ENCODE measurements around the gene ASB2.
A peak's percentile ranks its signal among the peaks of the same experiment; 100 is the strongest.

Gene ASB2

GRCh38 chr14:93976477-93977057 lies at the start of gene ASB2:
ASB2 (minus strand) TSS chr14:93976570; CDS start chr14:93964539, 12,031 bp downstream.
- Histone ChIP-seq H3K9me3 (ENCODE audit: control insufficient read depth in 1 of 2, low read length in 2 of 2) (no peaks in the 10 kb centered on the region), H3K27ac (ENCODE audit: low read length) (peak within 1 kb of the TSS; percentile 90), H3K4me1 (ENCODE audit: control insufficient read depth in 1 of 2, insufficient read depth in 2 of 2, low read length in 2 of 2) (peaks cover 0 to 16% of the 10 kb centered on the region in 2 donors), H3K27me3 (ENCODE audit: low read depth, low read length) (no peaks in the 10 kb centered on the region), H3K4me3 (ENCODE audit: low read depth in 1 of 2, low read length in 2 of 2) (peak within 1 kb of the TSS; percentile 67 to 72), H3K36me3 (ENCODE audit: control insufficient read depth in 1 of 2, insufficient read depth in 2 of 2, low read length in 2 of 2) (no peaks in the 10 kb centered on the region)

GRCh38 chr14:94025720-94026119 lies 49.4 kb upstream of the ASB2 start:
- peaks cover 0 to 3% of the 10 kb centered on the region in 2 donors for H3K4me1 ChIP-seq (ENCODE audit: control insufficient read depth in 1 of 2, insufficient read depth in 2 of 2, low read length in 2 of 2)
- H3K27me3 ChIP-seq (ENCODE audit: low read depth, low read length), result no peaks in the 10 kb centered on the region
- peak overlapping the region; percentile 44 to 74 for H3K4me3 ChIP-seq (ENCODE audit: low read depth in 1 of 2, low read length in 2 of 2)
- no peaks in the 10 kb centered on the region for H3K9me3 ChIP-seq (ENCODE audit: control insufficient read depth in 1 of 2, low read length in 2 of 2)
- no peaks in the 10 kb centered on the region for H3K36me3 ChIP-seq (ENCODE audit: control insufficient read depth in 1 of 2, insufficient read depth in 2 of 2, low read length in 2 of 2)
- no peak overlapping the region for H3K27ac ChIP-seq (ENCODE audit: low read length)

- H3K27me3 ChIP-seq (ENCODE audit: low read depth, low read length), result no peaks in the 10 kb centered on the region
- no peak overlapping the region for H3K4me3 ChIP-seq (ENCODE audit: low read depth in 1 of 2, low read length in 2 of 2)
- no peak overlapping the region for H3K27ac ChIP-seq (ENCODE audit: low read length)
- peaks cover 0 to 3% of the 10 kb centered on the region in 2 donors for H3K4me1 ChIP-seq (ENCODE audit: control insufficient read depth in 1 of 2, insufficient read depth in 2 of 2, low read length in 2 of 2)
- H3K36me3 ChIP-seq (ENCODE audit: control insufficient read depth in 1 of 2, insufficient read depth in 2 of 2, low read length in 2 of 2), result no peaks in the 10 kb centered on the region
- H3K9me3 ChIP-seq (ENCODE audit: control insufficient read depth in 1 of 2, low read length in 2 of 2), result no peaks in the 10 kb centered on the region
Measured at GRCh38 chr14:94024549-94024948, 48.2 kb upstream of the ASB2 start.

- peaks cover 0 to 3% of the 10 kb centered on the region in 2 donors for H3K4me1 ChIP-seq (ENCODE audit: control insufficient read depth in 1 of 2, insufficient read depth in 2 of 2, low read length in 2 of 2)
- H3K27ac ChIP-seq (ENCODE audit: low read length), result no peak overlapping the region
- H3K9me3 ChIP-seq (ENCODE audit: control insufficient read depth in 1 of 2, low read length in 2 of 2), result no peaks in the 10 kb centered on the region
- H3K27me3 ChIP-seq (ENCODE audit: low read depth, low read length), result no peaks in the 10 kb centered on the region
- no peaks in the 10 kb centered on the region for H3K36me3 ChIP-seq (ENCODE audit: control insufficient read depth in 1 of 2, insufficient read depth in 2 of 2, low read length in 2 of 2)
- H3K4me3 ChIP-seq (ENCODE audit: low read depth in 1 of 2, low read length in 2 of 2), result no peak overlapping the region
Measured at GRCh38 chr14:94022532-94023411, 46.4 kb upstream of the ASB2 start.

GRCh38 chr14:94021416-94022157 lies 45.2 kb upstream of the ASB2 start:
- Histone ChIP-seq H3K4me3 (ENCODE audit: low read depth in 1 of 2, low read length in 2 of 2) (no peak overlapping the region), H3K9me3 (ENCODE audit: control insufficient read depth in 1 of 2, low read length in 2 of 2) (no peaks in the 10 kb centered on the region), H3K4me1 (ENCODE audit: control insufficient read depth in 1 of 2, insufficient read depth in 2 of 2, low read length in 2 of 2) (peaks cover 0 to 3% of the 10 kb centered on the region in 2 donors), H3K36me3 (ENCODE audit: control insufficient read depth in 1 of 2, insufficient read depth in 2 of 2, low read length in 2 of 2) (no peaks in the 10 kb centered on the region), H3K27ac (ENCODE audit: low read length) (no peak overlapping the region), H3K27me3 (ENCODE audit: low read depth, low read length) (no peaks in the 10 kb centered on the region)

- no peaks in the 10 kb centered on the region for H3K27me3 ChIP-seq (ENCODE audit: low read depth, low read length)
- no peaks in the 10 kb centered on the region for H3K9me3 ChIP-seq (ENCODE audit: control insufficient read depth in 1 of 2, low read length in 2 of 2)
- no peak overlapping the region for H3K27ac ChIP-seq (ENCODE audit: low read length)
- no peaks in the 10 kb centered on the region for H3K36me3 ChIP-seq (ENCODE audit: control insufficient read depth in 1 of 2, insufficient read depth in 2 of 2, low read length in 2 of 2)
- H3K4me1 ChIP-seq (ENCODE audit: control insufficient read depth in 1 of 2, insufficient read depth in 2 of 2, low read length in 2 of 2), result peaks cover 0 to 3% of the 10 kb centered on the region in 2 donors
- no peak overlapping the region for H3K4me3 ChIP-seq (ENCODE audit: low read depth in 1 of 2, low read length in 2 of 2)
Measured at GRCh38 chr14:94021001-94021400, 44.6 kb upstream of the ASB2 start.

GRCh38 chr14:94020267-94020666 lies 43.9 kb upstream of the ASB2 start:
- Histone ChIP-seq H3K4me3 (ENCODE audit: low read depth in 1 of 2, low read length in 2 of 2) (no peak overlapping the region), H3K27me3 (ENCODE audit: low read depth, low read length) (no peaks in the 10 kb centered on the region)

GRCh38 chr14:94019329-94019728 lies 43.0 kb upstream of the ASB2 start:
- no peak overlapping the region for H3K27ac ChIP-seq (ENCODE audit: low read length)
- no peaks in the 10 kb centered on the region for H3K27me3 ChIP-seq (ENCODE audit: low read depth, low read length)
- H3K9me3 ChIP-seq (ENCODE audit: control insufficient read depth in 1 of 2, low read length in 2 of 2), result no peaks in the 10 kb centered on the region

More at GRCh38 chr14:94020267-94020666, 43.9 kb upstream of the ASB2 start:
- H3K27ac ChIP-seq (ENCODE audit: low read length), result no peak overlapping the region
- no peaks in the 10 kb centered on the region for H3K9me3 ChIP-seq (ENCODE audit: control insufficient read depth in 1 of 2, low read length in 2 of 2)
- H3K36me3 ChIP-seq (ENCODE audit: control insufficient read depth in 1 of 2, insufficient read depth in 2 of 2, low read length in 2 of 2), result no peaks in the 10 kb centered on the region
- H3K4me1 ChIP-seq (ENCODE audit: control insufficient read depth in 1 of 2, insufficient read depth in 2 of 2, low read length in 2 of 2), result no peaks in the 10 kb centered on the region

GRCh38 chr14:94018308-94018707 lies 41.9 kb upstream of the ASB2 start:
- Histone ChIP-seq H3K36me3 (ENCODE audit: control insufficient read depth in 1 of 2, insufficient read depth in 2 of 2, low read length in 2 of 2) (no peaks in the 10 kb centered on the region), H3K4me1 (ENCODE audit: control insufficient read depth in 1 of 2, insufficient read depth in 2 of 2, low read length in 2 of 2) (no peaks in the 10 kb centered on the region), H3K27ac (ENCODE audit: low read length) (no peak overlapping the region), H3K27me3 (ENCODE audit: low read depth, low read length) (no peaks in the 10 kb centered on the region), H3K4me3 (ENCODE audit: low read depth in 1 of 2, low read length in 2 of 2) (no peak overlapping the region), H3K9me3 (ENCODE audit: control insufficient read depth in 1 of 2, low read length in 2 of 2) (no peaks in the 10 kb centered on the region)

More at GRCh38 chr14:94019329-94019728, 43.0 kb upstream of the ASB2 start:
- no peaks in the 10 kb centered on the region for H3K4me1 ChIP-seq (ENCODE audit: control insufficient read depth in 1 of 2, insufficient read depth in 2 of 2, low read length in 2 of 2)
- no peak overlapping the region for H3K4me3 ChIP-seq (ENCODE audit: low read depth in 1 of 2, low read length in 2 of 2)
- no peaks in the 10 kb centered on the region for H3K36me3 ChIP-seq (ENCODE audit: control insufficient read depth in 1 of 2, insufficient read depth in 2 of 2, low read length in 2 of 2)

GRCh38 chr14:94016446-94016976 lies 40.1 kb upstream of the ASB2 start:
- H3K4me3 ChIP-seq (ENCODE audit: low read depth in 1 of 2, low read length in 2 of 2), result no peak overlapping the region
- no peaks in the 10 kb centered on the region for H3K4me1 ChIP-seq (ENCODE audit: control insufficient read depth in 1 of 2, insufficient read depth in 2 of 2, low read length in 2 of 2)
- no peaks in the 10 kb centered on the region for H3K36me3 ChIP-seq (ENCODE audit: control insufficient read depth in 1 of 2, insufficient read depth in 2 of 2, low read length in 2 of 2)
- no peaks in the 10 kb centered on the region for H3K9me3 ChIP-seq (ENCODE audit: control insufficient read depth in 1 of 2, low read length in 2 of 2)
- no peaks in the 10 kb centered on the region for H3K27me3 ChIP-seq (ENCODE audit: low read depth, low read length)
- no peak overlapping the region for H3K27ac ChIP-seq (ENCODE audit: low read length)

- Histone ChIP-seq H3K9me3 (ENCODE audit: control insufficient read depth in 1 of 2, low read length in 2 of 2) (no peaks in the 10 kb centered on the region), H3K4me3 (ENCODE audit: low read depth in 1 of 2, low read length in 2 of 2) (no peak overlapping the region), H3K27ac (ENCODE audit: low read length) (no peak overlapping the region)
Measured at GRCh38 chr14:94015223-94015622, 38.9 kb upstream of the ASB2 start.

More at GRCh38 chr14:94015223-94015622, 38.9 kb upstream of the ASB2 start:
- Histone ChIP-seq H3K36me3 (ENCODE audit: control insufficient read depth in 1 of 2, insufficient read depth in 2 of 2, low read length in 2 of 2) (no peaks in the 10 kb centered on the region), H3K4me1 (ENCODE audit: control insufficient read depth in 1 of 2, insufficient read depth in 2 of 2, low read length in 2 of 2) (no peaks in the 10 kb centered on the region), H3K27me3 (ENCODE audit: low read depth, low read length) (no peaks in the 10 kb centered on the region)
